Keratinocyte (primary cell): ENCODE data around the gene TLE1. TPM values are rescaled to one million over a fixed set of nuclear protein-coding genes. Genes with fewer than 3 reads are reported as not detected.

ENCODE experiments used
- DNase-seq: peaks from one replicate; pipeline ENCODE4 v3.0.0-alpha.2; 2011; ENCODE audit warnings: low read depth, missing footprints, low spot score
- FAIRE-seq: peaks from 2 replicates; lab custom pipeline; 2011; peaks lifted over from hg19 to GRCh38; lab: Jason Lieb, UNC
- H2AFZ ChIP-seq: 2 replicates; pipeline ENCODE4 v1.6.0; 2012; ENCODE audit warnings: low read length, control low read depth, inconsistent platforms; ENCODE audit not compliant: control insufficient read depth
- H3K27ac ChIP-seq: 2 replicates; pipeline ENCODE4 v1.5.1; 2011; ENCODE audit warnings: low read length; ENCODE audit not compliant: control insufficient read depth, insufficient read depth
- H3K27me3 ChIP-seq: 3 replicates; pipeline ENCODE4 v1.6.0; 2011; ENCODE audit warnings: low read length; ENCODE audit not compliant: control insufficient read depth, insufficient read depth; ENCODE audit errors: extremely low read depth
- H3K36me3 ChIP-seq, 2 experiments: 2 replicates in 1 of 2; 3 replicates in 1 of 2; pipeline ENCODE4 v1.5.1; 2011; ENCODE audit warnings: low read length in 2 of 2, mild to moderate bottlenecking in 1 of 2; ENCODE audit not compliant: control insufficient read depth in 2 of 2, insufficient read depth in 2 of 2; ENCODE audit errors: extremely low read depth in 1 of 2
- H3K4me1 ChIP-seq: 3 replicates; pipeline ENCODE4 v1.5.1; 2011; ENCODE audit warnings: low read length; ENCODE audit not compliant: control insufficient read depth, insufficient read depth; ENCODE audit errors: extremely low read depth
- H3K4me2 ChIP-seq: 3 replicates; pipeline ENCODE4 v1.6.0; 2011; ENCODE audit warnings: low read depth, low read length; ENCODE audit not compliant: control insufficient read depth, insufficient read depth; ENCODE audit errors: extremely low read depth
- H3K4me3 ChIP-seq, 3 experiments: fragments of 200-600 bp in 1 of 3; sonication (generic) in 1 of 3; 2 replicates in 2 of 3; 3 replicates in 1 of 3; pipeline ENCODE4 v1.5.1; 2011 to 2016; ENCODE audit warnings: low read length in 3 of 3, mild to moderate bottlenecking in 3 of 3, control low read depth in 2 of 3, inconsistent platforms in 1 of 3, low read depth in 1 of 3, mixed read lengths in 1 of 3, mixed run types in 1 of 3, moderate library complexity in 1 of 3; ENCODE audit not compliant: control insufficient read depth in 2 of 3, insufficient read depth in 2 of 3; ENCODE audit errors: extremely low read depth in 1 of 3
- H3K79me2 ChIP-seq: 2 replicates; pipeline ENCODE4 v1.6.0; 2012; ENCODE audit warnings: low read length; ENCODE audit not compliant: control insufficient read depth, insufficient read depth
- H3K9ac ChIP-seq: 3 replicates; pipeline ENCODE4 v1.6.0; 2011; ENCODE audit warnings: low read length; ENCODE audit not compliant: control insufficient read depth, insufficient read depth; ENCODE audit errors: extremely low read depth
- H3K9me1 ChIP-seq: 3 replicates; pipeline ENCODE4 v1.6.0; 2011; ENCODE audit warnings: low read length; ENCODE audit not compliant: control insufficient read depth, insufficient read depth; ENCODE audit errors: extremely low read depth
- H3K9me3 ChIP-seq: 2 replicates; pipeline ENCODE4 v1.5.1; 2012; ENCODE audit warnings: low read depth, low read length; ENCODE audit not compliant: control insufficient read depth
- H4K20me1 ChIP-seq: 3 replicates; pipeline ENCODE4 v1.6.0; 2011; ENCODE audit warnings: low read length; ENCODE audit not compliant: control insufficient read depth, insufficient read depth; ENCODE audit errors: extremely low read depth
- EZH2 ChIP-seq: IDR thresholded peaks from one replicate; pipeline ENCODE4 v1.6.1; 2012; ENCODE audit warnings: inconsistent platforms, mild to moderate bottlenecking, low read length, moderate library complexity
- dilution Hi-C: fragments of 300-500 bp; cut with MboI; formaldehyde crosslinking; loops from one replicate; pipeline ENCODE4 v1.7.0; 2020; ENCODE audit warnings: low sequenced_read_pairs; ENCODE audit not compliant: extremely low pct_ligation_motif_present
- polyA plus RNA-seq, 5 experiments: library from polyadenylated mRNA; depleted of rRNA in 3 of 5; stranded (reverse) in 3 of 5; stranded (forward) in 1 of 5; unstranded in 1 of 5; fragments of >200 nt; gene quantifications; 1 replicate in 1 of 5; 2 replicates in 3 of 5; 3 replicates in 1 of 5; pipeline versions ENCODE4 v1.2.1 to v1.2.3, GENCODE V29; 2011 to 2012; ENCODE audit warnings: missing spikeins in 2 of 5, low read depth in 1 of 5, low replicate concordance in 1 of 5
- TF ChIP-seq, protein P1 (sequence below), 3 experiments: IDR thresholded peaks in 1 of 3; conservative IDR thresholded peaks in 1 of 3; optimal IDR thresholded peaks in 1 of 3; 2 replicates in 2 of 3; 3 replicates in 1 of 3; pipeline versions ENCODE3 to v1.5.1; 2011; ENCODE audit warnings: low read length in 3 of 3, mild to moderate bottlenecking in 3 of 3, moderate library complexity in 2 of 3, control low read depth in 1 of 3, inconsistent platforms in 1 of 3; ENCODE audit not compliant: insufficient read depth in 2 of 3; ENCODE audit errors: extremely low read depth in 1 of 3

TLE1 gene
- polyA plus RNA-seq, 1 donor (not counting 4 experiments of a cell fraction or from before 2014, with no cell fraction given), result 29.6 TPM

GRCh38 chr9:81578606-81579005, 110.7 kb downstream of the TLE1 start:
- no peak overlapping the region for H3K27ac ChIP-seq
- dilution Hi-C loops, result no loop called here

GRCh38 chr9:81575956-81576355, 113.4 kb downstream of the TLE1 start:
- no peaks in the 10 kb centered on the region for H3K79me2 ChIP-seq
- H3K9ac ChIP-seq, result no peak overlapping the region
- no peak for DNase-seq
- peaks cover 0 to under 1% of the 10 kb centered on the region in 2 experiments for H3K36me3 ChIP-seq
- no peaks in the 10 kb centered on the region for H4K20me1 ChIP-seq
- TF ChIP-seq EZH2, result no peak
- TF ChIP-seq, protein P1, sequence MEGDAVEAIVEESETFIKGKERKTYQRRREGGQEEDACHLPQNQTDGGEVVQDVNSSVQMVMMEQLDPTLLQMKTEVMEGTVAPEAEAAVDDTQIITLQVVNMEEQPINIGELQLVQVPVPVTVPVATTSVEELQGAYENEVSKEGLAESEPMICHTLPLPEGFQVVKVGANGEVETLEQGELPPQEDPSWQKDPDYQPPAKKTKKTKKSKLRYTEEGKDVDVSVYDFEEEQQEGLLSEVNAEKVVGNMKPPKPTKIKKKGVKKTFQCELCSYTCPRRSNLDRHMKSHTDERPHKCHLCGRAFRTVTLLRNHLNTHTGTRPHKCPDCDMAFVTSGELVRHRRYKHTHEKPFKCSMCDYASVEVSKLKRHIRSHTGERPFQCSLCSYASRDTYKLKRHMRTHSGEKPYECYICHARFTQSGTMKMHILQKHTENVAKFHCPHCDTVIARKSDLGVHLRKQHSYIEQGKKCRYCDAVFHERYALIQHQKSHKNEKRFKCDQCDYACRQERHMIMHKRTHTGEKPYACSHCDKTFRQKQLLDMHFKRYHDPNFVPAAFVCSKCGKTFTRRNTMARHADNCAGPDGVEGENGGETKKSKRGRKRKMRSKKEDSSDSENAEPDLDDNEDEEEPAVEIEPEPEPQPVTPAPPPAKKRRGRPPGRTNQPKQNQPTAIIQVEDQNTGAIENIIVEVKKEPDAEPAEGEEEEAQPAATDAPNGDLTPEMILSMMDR (optimal IDR thresholded peaks at IDR 0.05 in 1 of 3, IDR thresholded peaks at IDR 0.05 in 1 of 3, conservative IDR thresholded peaks at IDR 0.05 in 1 of 3; ENCODE audit: extremely low read depth in 1 of 3, insufficient read depth in 2 of 3, low read length in 3 of 3), result no peak
- dilution Hi-C loops, result no loop called here
- no peaks in the 10 kb centered on the region for H3K27me3 ChIP-seq
- H3K27ac ChIP-seq, result no peak overlapping the region
- no peak overlapping the region for H3K4me3 ChIP-seq
- H3K9me1 ChIP-seq, result no peaks in the 10 kb centered on the region
- H2AFZ ChIP-seq, result no peak overlapping the region
- H3K9me3 ChIP-seq, result no peaks in the 10 kb centered on the region
- no peak for FAIRE-seq
- no peak overlapping the region for H3K4me2 ChIP-seq
- no peaks in the 10 kb centered on the region for H3K4me1 ChIP-seq

More at GRCh38 chr9:81578606-81579005, 110.7 kb downstream of the TLE1 start:
- FAIRE-seq (no peak), DNase-seq (no peak)
- no peaks in the 10 kb centered on the region for H3K79me2 ChIP-seq
- H4K20me1 ChIP-seq, result no peaks in the 10 kb centered on the region
- H3K4me2 ChIP-seq, result no peak overlapping the region
- H3K9me1 ChIP-seq, result no peaks in the 10 kb centered on the region
- H3K4me3 ChIP-seq, result no peak overlapping the region
- no peak overlapping the region for H3K9ac ChIP-seq
- no peaks in the 10 kb centered on the region for H3K4me1 ChIP-seq
- no peak overlapping the region for H2AFZ ChIP-seq
- H3K36me3 ChIP-seq, result peaks cover under 1 to 11% of the 10 kb centered on the region in 2 experiments
- TF ChIP-seq, protein P1 (optimal IDR thresholded peaks at IDR 0.05 in 1 of 3, IDR thresholded peaks at IDR 0.05 in 1 of 3, conservative IDR thresholded peaks at IDR 0.05 in 1 of 3; ENCODE audit: extremely low read depth in 1 of 3, insufficient read depth in 2 of 3, low read length in 3 of 3), result no peak
- TF ChIP-seq EZH2, result no peak
- H3K27me3 ChIP-seq, result no peaks in the 10 kb centered on the region
- no peaks in the 10 kb centered on the region for H3K9me3 ChIP-seq
